Skeletal muscle satellite cell (primary cell): ENCODE measurements around the gene IGSF9B. TPM values are rescaled to one million over a fixed set of nuclear protein-coding genes. Genes with fewer than 3 reads are reported as not detected.
A peak's percentile ranks its signal among the peaks of the same experiment; 100 is the strongest.
"Not testable (repeated sequence)": the region's sequence is repeated elsewhere in the genome, so short reads cannot be mapped to it uniquely, and the experiment has no call there.

Experiments used
- H3K27me3 ChIP-seq: 2 replicates; pipeline ENCODE4 v1.7.0; 2013; ENCODE audit warnings: low read length; ENCODE audit not compliant: control insufficient read depth, insufficient read depth
- H3K36me3 ChIP-seq: 2 replicates; pipeline ENCODE4 v1.7.0; 2013; ENCODE audit warnings: mild to moderate bottlenecking, control low read depth, low read length; ENCODE audit not compliant: insufficient read depth
- H3K4me1 ChIP-seq: 2 replicates; pipeline ENCODE4 v1.7.0; 2013; ENCODE audit warnings: low read length; ENCODE audit not compliant: control insufficient read depth, insufficient read depth
- H3K4me2 ChIP-seq: 2 replicates; pipeline ENCODE4 v1.7.0; 2013; ENCODE audit warnings: mild to moderate bottlenecking, low read length
- H3K4me3 ChIP-seq: 2 replicates; pipeline ENCODE4 v1.7.0; 2013; ENCODE audit warnings: low read length
- H3K9ac ChIP-seq: 2 replicates; pipeline ENCODE4 v1.7.0; 2013; ENCODE audit warnings: mild to moderate bottlenecking, low read depth, low read length, moderate library complexity
- H3K9me3 ChIP-seq: replicated peaks from 2 replicates; pipeline ENCODE4 v1.7.0; 2013; ENCODE audit warnings: mild to moderate bottlenecking, control low read depth, low read length
- total RNA-seq: library from RNA; depleted of rRNA; stranded (reverse); fragments of >200 nt; gene quantifications from 2 replicates; pipeline ENCODE4 v1.2.3, GENCODE V29; 2012; rRNA removed

Gene IGSF9B, protein sequence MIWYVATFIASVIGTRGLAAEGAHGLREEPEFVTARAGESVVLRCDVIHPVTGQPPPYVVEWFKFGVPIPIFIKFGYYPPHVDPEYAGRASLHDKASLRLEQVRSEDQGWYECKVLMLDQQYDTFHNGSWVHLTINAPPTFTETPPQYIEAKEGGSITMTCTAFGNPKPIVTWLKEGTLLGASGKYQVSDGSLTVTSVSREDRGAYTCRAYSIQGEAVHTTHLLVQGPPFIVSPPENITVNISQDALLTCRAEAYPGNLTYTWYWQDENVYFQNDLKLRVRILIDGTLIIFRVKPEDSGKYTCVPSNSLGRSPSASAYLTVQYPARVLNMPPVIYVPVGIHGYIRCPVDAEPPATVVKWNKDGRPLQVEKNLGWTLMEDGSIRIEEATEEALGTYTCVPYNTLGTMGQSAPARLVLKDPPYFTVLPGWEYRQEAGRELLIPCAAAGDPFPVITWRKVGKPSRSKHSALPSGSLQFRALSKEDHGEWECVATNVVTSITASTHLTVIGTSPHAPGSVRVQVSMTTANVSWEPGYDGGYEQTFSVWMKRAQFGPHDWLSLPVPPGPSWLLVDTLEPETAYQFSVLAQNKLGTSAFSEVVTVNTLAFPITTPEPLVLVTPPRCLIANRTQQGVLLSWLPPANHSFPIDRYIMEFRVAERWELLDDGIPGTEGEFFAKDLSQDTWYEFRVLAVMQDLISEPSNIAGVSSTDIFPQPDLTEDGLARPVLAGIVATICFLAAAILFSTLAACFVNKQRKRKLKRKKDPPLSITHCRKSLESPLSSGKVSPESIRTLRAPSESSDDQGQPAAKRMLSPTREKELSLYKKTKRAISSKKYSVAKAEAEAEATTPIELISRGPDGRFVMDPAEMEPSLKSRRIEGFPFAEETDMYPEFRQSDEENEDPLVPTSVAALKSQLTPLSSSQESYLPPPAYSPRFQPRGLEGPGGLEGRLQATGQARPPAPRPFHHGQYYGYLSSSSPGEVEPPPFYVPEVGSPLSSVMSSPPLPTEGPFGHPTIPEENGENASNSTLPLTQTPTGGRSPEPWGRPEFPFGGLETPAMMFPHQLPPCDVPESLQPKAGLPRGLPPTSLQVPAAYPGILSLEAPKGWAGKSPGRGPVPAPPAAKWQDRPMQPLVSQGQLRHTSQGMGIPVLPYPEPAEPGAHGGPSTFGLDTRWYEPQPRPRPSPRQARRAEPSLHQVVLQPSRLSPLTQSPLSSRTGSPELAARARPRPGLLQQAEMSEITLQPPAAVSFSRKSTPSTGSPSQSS (N-terminal part only)
- total RNA-seq = 0.51 and 3.5 TPM in 2 replicates

DNA sequence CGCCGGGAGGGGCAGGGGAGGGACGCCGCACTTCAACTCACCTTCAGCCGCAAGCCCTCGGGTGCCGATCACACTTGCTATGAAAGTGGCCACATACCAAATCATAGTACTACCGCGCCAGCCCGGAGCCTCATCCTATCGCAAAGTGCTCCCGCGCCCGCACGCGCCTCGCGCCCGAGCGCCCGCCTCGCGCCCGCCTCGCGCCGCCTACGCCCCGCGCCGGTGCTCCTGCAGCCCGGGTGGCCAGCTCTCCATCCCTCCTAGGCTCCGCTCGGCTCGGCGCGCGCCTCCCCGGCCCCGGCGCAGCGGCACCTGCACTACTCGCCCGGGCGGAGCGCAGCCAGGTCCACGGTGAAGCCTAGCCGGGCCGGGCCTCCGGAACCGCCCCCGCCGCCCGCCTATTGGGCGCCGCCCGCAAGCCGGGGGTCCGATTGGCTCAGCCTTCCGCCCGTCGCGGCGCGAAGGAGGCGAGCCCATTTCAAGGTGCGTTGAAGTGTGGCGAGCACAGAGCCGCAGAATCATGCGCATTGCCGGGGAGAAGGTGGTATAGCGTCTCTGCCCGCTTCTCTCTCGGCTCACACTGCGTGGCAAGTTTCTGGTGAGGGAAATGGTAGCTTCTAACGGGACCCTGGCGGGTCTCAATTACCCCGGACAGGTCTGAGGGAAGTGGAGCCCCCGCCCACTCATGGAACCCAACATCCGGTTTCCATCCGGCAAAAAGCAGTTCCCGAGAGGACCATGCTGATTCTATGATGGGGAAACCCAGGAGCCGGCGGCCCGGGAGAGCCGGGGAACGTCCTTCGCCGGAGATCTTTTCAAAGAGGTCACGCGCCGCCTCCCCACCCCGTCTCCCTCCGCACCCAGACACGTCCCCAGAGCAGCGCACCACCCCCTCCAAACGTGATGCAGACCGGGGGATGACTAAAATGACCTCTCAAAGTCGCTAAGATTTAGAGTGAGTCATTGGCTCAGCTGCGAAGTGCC is at the start of gene IGSF9B:
IGSF9B (minus strand) TSS at position 319 of the 984 bp plus-strand sequence; CDS start at position 105, 214 bp downstream.
- no peak within 1 kb of the TSS for H3K9ac ChIP-seq
- no peaks in the 10 kb centered on the region for H3K4me1 ChIP-seq
- peaks cover 65% of the 10 kb centered on the region for H3K27me3 ChIP-seq
- H3K9me3 ChIP-seq = no peaks in the 10 kb centered on the region
- H3K4me3 ChIP-seq = peak within 1 kb of the TSS; percentile 68
- peak within 1 kb of the TSS; percentile 89 for H3K4me2 ChIP-seq
- H3K36me3 ChIP-seq = no peaks in the 10 kb centered on the region

DNA sequence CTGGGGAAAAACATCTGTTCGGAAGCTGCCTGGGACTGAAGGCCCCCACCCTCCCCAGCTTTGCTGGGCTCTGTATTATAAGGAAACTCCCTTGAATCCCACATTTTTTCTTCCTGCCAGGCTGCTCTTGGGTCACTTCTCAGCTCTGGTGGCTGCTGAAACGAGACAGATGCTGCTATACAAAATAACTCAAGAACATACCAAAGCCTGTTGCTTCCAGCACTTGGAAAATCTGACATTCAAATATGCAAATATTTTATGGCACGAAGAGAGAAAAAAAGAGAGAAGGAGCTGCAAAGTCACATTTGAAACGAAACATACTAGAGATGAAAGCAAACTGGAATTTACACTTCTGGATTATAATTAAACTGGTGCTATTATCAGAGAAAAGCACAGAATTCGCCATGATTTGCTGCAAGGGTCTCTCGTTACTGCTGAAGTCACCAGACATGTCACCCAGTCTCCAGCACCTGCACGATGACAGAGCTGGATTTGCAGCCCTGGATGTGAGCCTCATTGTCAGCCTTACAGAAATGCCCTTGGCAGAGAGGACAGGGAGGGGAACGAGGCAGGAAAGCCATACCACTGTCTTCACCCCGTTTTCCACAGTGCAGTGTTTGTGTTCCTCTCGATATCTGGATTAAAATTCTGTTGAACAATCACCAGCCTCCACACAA is 47.9 kb upstream of the IGSF9B start:
- H3K4me2 ChIP-seq = no peak overlapping the region
- H3K9me3 ChIP-seq = no peaks in the 10 kb centered on the region

DNA sequence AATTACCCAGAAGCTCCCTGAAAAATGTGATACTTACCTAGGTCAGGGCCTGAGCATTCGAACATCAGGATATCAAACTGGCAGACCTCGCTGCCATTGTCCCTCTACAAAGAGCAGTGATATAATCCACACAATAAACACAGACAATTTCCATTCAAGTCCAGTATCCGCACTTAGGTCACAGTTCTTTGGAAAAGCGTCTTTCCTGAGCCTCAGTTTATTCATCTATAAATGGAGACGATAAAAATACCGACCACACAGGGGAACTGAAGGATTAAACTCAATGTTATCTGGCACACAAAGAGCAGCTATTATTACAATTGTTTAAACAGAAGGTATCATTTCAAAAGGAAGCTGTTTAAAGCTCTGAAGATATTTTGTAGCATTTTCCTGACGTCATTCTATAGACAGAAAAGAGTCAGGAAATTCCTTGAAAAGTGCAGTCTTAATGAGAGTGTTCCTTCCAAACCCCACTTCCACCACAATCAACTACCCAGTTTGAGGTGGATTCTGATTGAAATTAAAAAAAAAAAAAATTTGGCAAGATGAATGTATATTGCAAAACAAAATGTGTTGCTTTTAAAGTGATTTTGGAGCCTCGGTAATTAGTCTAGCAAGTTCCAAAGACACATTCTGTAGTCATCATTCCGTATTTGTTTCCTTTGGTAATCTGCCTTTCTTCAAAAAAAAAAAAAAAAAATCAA is 47.2 kb upstream of the IGSF9B start:
- Histone ChIP-seq H3K4me1 (no peaks in the 10 kb centered on the region), H3K9ac (no peak overlapping the region), H3K4me2 (no peak overlapping the region), H3K4me3 (no peak overlapping the region), H3K36me3 (no peaks in the 10 kb centered on the region), H3K27me3 (peaks cover 8% of the 10 kb centered on the region), H3K9me3 (no peaks in the 10 kb centered on the region)

More for the DNA sequence above, 47.9 kb upstream of the IGSF9B start:
- Histone ChIP-seq H3K9ac (no peak overlapping the region), H3K27me3 (peaks cover 8% of the 10 kb centered on the region), H3K36me3 (no peaks in the 10 kb centered on the region), H3K4me1 (no peaks in the 10 kb centered on the region), H3K4me3 (no peak overlapping the region)

DNA sequence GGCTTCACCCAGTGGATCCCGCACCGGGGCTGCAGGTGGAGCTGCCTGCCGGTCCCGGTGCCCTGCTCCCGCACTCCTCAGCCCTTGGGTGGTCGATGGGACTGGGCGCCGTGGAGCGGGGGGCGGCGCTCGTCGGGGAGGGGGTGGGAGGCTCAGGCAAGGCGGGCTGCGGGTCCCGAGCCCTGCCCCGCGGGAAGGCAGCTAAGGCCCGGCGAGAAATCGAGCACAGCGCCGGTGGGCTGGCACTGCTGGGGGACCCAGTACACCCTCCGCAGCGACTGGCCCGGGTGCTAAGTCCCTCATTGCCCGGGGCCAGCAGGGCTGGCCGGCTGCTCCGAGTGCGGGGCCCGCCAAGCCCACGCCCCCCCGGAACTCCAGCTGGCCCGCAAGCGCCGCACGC is 46.1 kb upstream of the IGSF9B start:
- not testable (repeated sequence) for H3K4me2 ChIP-seq, H3K36me3 ChIP-seq, H3K4me1 ChIP-seq, H3K9ac ChIP-seq, H3K9me3 ChIP-seq, H3K4me3 ChIP-seq, H3K27me3 ChIP-seq

DNA sequence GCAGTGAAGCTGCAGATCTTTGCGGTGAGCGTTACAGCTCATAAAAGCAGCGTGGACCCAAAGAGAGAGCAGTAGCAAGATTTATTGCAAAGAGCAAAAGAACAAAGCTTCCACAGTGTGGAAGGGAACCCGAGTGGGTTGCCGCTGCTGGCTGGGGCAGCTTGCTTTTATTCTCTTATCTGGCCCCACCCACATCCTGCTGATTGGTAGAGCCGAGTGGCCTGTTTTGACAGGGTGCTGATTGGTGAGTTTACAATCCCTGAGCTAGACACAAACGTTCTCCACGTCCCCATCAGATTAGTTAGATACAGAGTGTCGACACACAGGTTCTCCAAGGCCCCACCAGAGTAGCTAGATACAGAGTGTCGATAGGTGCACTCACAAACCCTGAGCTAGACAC is 45.6 kb upstream of the IGSF9B start:
- H3K4me1 ChIP-seq, H3K9ac ChIP-seq, H3K9me3 ChIP-seq, H3K4me2 ChIP-seq, H3K36me3 ChIP-seq, H3K4me3 ChIP-seq, H3K27me3 ChIP-seq: not testable (repeated sequence)

DNA sequence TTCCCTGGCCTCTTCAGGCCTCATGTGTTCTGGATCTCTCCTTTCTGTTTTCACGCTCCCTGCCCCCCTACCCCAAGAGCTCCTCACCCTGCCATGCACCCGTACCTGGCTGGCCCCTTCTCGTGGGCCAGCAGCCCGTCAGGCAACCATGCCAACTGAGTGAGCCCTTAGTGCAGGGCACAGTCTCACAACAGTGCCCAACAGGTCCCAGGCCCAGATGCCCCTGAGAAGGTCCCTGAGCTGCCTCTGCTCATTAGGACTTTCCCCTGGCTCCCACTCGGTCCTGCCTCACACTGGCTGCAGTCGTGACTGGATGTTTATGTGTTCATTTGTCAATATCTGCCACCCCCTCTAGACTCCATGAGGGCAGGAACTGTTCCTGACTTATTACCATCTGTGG is 44.8 kb upstream of the IGSF9B start:
- no peak overlapping the region for H3K4me3 ChIP-seq

DNA sequence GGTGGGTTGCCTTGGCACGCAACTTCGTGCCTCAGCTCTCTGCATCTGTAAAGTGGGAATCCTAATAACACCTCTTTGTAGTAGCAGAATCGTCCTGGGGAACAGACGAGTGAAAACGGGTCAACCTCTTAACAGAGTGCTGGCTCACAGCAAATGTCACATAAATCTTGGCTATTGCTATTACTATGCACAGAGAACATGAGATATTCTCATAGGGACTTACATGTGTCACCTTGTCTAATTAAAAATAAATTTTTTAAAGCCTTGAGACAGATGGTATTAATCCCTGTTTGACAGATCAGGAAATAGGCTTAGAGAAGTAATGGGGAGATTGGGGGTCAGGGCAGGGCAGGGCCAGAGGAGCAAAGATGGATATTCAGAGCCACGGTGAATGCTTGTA is 44.3 kb upstream of the IGSF9B start:
- no peak overlapping the region for H3K4me2 ChIP-seq
- H3K27me3 ChIP-seq = peaks cover 3% of the 10 kb centered on the region
- no peak overlapping the region for H3K9ac ChIP-seq
- no peaks in the 10 kb centered on the region for H3K9me3 ChIP-seq
- H3K36me3 ChIP-seq = no peaks in the 10 kb centered on the region
- H3K4me1 ChIP-seq = no peaks in the 10 kb centered on the region
- H3K4me3 ChIP-seq = no peak overlapping the region

More for the DNA sequence above, 44.8 kb upstream of the IGSF9B start:
- H3K9me3 ChIP-seq = no peaks in the 10 kb centered on the region
- H3K36me3 ChIP-seq = no peaks in the 10 kb centered on the region
- H3K9ac ChIP-seq = no peak overlapping the region
- peaks cover 3% of the 10 kb centered on the region for H3K27me3 ChIP-seq
- no peaks in the 10 kb centered on the region for H3K4me1 ChIP-seq
- no peak overlapping the region for H3K4me2 ChIP-seq

DNA sequence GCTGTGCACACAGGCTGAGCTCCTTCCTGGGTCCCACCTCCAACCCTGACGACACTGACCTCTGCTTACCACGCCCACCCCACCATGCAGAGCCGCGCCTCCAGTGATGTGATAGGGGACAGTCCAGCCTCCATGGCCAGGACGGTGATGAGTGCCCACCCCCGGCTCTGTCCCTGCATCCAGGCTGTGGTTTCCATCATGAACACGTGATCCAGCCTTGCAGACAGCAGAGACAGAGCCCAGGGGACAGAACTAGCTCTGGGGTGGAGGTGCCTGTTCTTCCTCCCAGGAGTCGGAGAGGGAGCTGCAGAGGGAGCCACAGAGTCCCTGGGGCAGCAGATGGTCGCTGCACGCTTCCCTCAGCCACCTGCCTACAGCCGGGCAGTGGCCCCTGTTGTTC is 42.6 kb upstream of the IGSF9B start:
- Histone ChIP-seq H3K27me3 (no peaks in the 10 kb centered on the region), H3K4me2 (no peak overlapping the region), H3K9ac (no peak overlapping the region), H3K9me3 (no peaks in the 10 kb centered on the region), H3K4me3 (no peak overlapping the region), H3K4me1 (no peaks in the 10 kb centered on the region), H3K36me3 (no peaks in the 10 kb centered on the region)

DNA sequence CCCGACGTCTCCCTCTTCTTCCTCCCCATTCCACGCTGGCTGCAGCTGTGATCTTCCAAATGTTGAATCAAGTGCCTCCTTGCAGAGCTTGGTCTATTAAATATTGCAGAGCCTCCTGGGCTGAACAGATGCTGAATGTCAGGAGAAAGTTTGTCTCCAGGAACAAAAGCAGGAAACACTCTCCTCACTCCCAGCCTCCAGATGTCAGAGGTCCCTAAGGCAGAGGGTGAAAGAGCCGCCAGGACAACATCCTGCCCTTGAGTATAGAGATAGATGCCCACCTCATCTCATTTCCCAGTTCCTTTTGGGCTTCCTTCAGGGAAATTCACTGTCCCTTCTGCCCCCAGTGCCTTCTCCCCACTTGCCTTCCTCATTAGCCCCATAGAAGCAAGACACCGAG is 40.8 kb upstream of the IGSF9B start:
- no peak overlapping the region for H3K4me3 ChIP-seq
- H3K4me2 ChIP-seq = no peak overlapping the region
- H3K36me3 ChIP-seq = no peaks in the 10 kb centered on the region

DNA sequence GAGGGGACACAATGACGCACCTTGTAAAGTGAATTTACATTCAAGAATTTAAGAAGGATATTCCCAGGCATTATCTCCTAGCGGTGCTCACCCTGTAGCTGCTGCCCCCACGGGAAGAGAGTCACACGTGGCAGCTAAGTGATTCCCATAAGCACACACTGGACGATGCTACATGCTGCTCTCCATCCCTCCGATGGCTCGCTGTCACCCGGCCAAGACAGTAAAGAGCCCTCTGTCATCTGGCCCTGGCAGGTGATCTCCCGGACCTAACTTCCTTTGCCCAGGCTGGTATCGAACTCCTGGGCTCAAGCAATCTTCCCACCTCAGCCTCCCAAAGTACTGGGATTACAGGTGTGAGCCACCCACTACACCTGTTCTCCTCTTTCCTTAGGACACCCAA is 39.9 kb upstream of the IGSF9B start:
- Histone ChIP-seq H3K4me3 (no peak overlapping the region), H3K9ac (no peak overlapping the region), H3K27me3 (no peaks in the 10 kb centered on the region), H3K4me1 (no peaks in the 10 kb centered on the region), H3K9me3 (no peaks in the 10 kb centered on the region), H3K36me3 (no peaks in the 10 kb centered on the region), H3K4me2 (no peak overlapping the region)

More for the DNA sequence above, 40.8 kb upstream of the IGSF9B start:
- Histone ChIP-seq H3K27me3 (no peaks in the 10 kb centered on the region), H3K9me3 (no peaks in the 10 kb centered on the region), H3K9ac (no peak overlapping the region), H3K4me1 (no peaks in the 10 kb centered on the region)
